ENCODE data around the gene MCF2L. TPM values are rescaled to one million over a fixed set of nuclear protein-coding genes. Genes with fewer than 3 reads are reported as not detected.
A peak's percentile ranks its signal among the peaks of the same experiment; 100 is the strongest.

Gene MCF2L
- total and polyA plus RNA-seq, 2 experiments from 2014 or later: 27.6 to 38.6 TPM

GRCh38 chr13:113034451-113035212, 65.6 kb downstream of the MCF2L start:
- Histone ChIP-seq H3K36me3 (no peaks in the 10 kb centered on the region), H3K4me1 (ENCODE audit: low read depth) (no peaks in the 10 kb centered on the region)
- peak; percentile 72 for TF ChIP-seq CTCF (IDR thresholded peaks at IDR 0.05; ENCODE audit: low read depth, low read length)

GRCh38 chr13:113035213-113035800, 66.3 kb downstream of the MCF2L start:
- H3K4me3 ChIP-seq: no peak overlapping the region
- H3K36me3 ChIP-seq: no peaks in the 10 kb centered on the region
- no peak for DNase-seq (ENCODE audit: low read depth in 1 of 2, low spot score in 1 of 2)
- no peak overlapping the region for H3K27ac ChIP-seq
- no peaks in the 10 kb centered on the region for H3K9me3 ChIP-seq (ENCODE audit: low read depth)
- no peaks in the 10 kb centered on the region for H3K4me1 ChIP-seq (ENCODE audit: low read depth)
- H3K27me3 ChIP-seq: no peaks in the 10 kb centered on the region
- TF ChIP-seq CTCF (IDR thresholded peaks at IDR 0.05; ENCODE audit: low read depth, low read length): no peak

More at GRCh38 chr13:113034451-113035212, 65.6 kb downstream of the MCF2L start:
- no peak overlapping the region for H3K27ac ChIP-seq
- no peaks in the 10 kb centered on the region for H3K9me3 ChIP-seq (ENCODE audit: low read depth)
- no peaks in the 10 kb centered on the region for H3K27me3 ChIP-seq
- DNase-seq (ENCODE audit: low read depth in 1 of 2, low spot score in 1 of 2): peak; percentile 60 to 69
- no peak overlapping the region for H3K4me3 ChIP-seq

GRCh38 chr13:113036401-113036800, 67.4 kb downstream of the MCF2L start:
- Histone ChIP-seq H3K27ac (no peak overlapping the region), H3K9me3 (ENCODE audit: low read depth) (no peaks in the 10 kb centered on the region), H3K4me3 (no peak overlapping the region), H3K4me1 (ENCODE audit: low read depth) (no peaks in the 10 kb centered on the region), H3K36me3 (no peaks in the 10 kb centered on the region), H3K27me3 (no peaks in the 10 kb centered on the region)
- no peak for TF ChIP-seq CTCF (IDR thresholded peaks at IDR 0.05; ENCODE audit: low read depth, low read length)
- DNase-seq (ENCODE audit: low read depth in 1 of 2, low spot score in 1 of 2): no peak

GRCh38 chr13:113040031-113040430, 71.0 kb downstream of the MCF2L start:
- TF ChIP-seq CTCF (IDR thresholded peaks at IDR 0.05; ENCODE audit: low read depth, low read length): no peak
- Histone ChIP-seq H3K9me3 (ENCODE audit: low read depth) (no peaks in the 10 kb centered on the region), H3K36me3 (no peaks in the 10 kb centered on the region), H3K27me3 (peaks cover 14% of the 10 kb centered on the region), H3K4me3 (no peak overlapping the region), H3K27ac (no peak overlapping the region), H3K4me1 (ENCODE audit: low read depth) (no peaks in the 10 kb centered on the region)
- DNase-seq (ENCODE audit: low read depth in 1 of 2, low spot score in 1 of 2): no peak

- Histone ChIP-seq H3K27ac (no peak overlapping the region), H3K9me3 (ENCODE audit: low read depth) (no peaks in the 10 kb centered on the region), H3K4me3 (no peak overlapping the region), H3K36me3 (no peaks in the 10 kb centered on the region), H3K4me1 (ENCODE audit: low read depth) (no peaks in the 10 kb centered on the region), H3K27me3 (peaks cover 14% of the 10 kb centered on the region)
- no peak for DNase-seq (ENCODE audit: low read depth in 1 of 2, low spot score in 1 of 2)
- TF ChIP-seq CTCF (IDR thresholded peaks at IDR 0.05; ENCODE audit: low read depth, low read length): no peak
These were observed 71.7 kb downstream of the MCF2L start for GRCh38 chr13:113040597-113041292.
